SU-DHL-6 (cell line): Measurements from ENCODE around the gene HSPA1B.
"Not testable (repeated sequence)": the region's sequence is repeated elsewhere in the genome, so short reads cannot be mapped to it uniquely, and the experiment has no call there.

Source experiments
- H2AFZ ChIP-seq: fragments of 200-600 bp; sonication (generic); 2 replicates; pipeline ENCODE4 v1.6.1; 2014; ENCODE audit warnings: low read depth, mild to moderate bottlenecking, moderate library complexity, mixed read lengths, antibody characterized with exemption, low read length; ENCODE audit not compliant: severe bottlenecking
- H3F3A ChIP-seq: fragments of 200-600 bp; shearing (Covaris generic); 2 replicates; pipeline ENCODE4 v1.6.0; 2016; ENCODE audit warnings: antibody characterized with exemption, mild to moderate bottlenecking; ENCODE audit not compliant: insufficient read depth
- H3K27ac ChIP-seq: fragments of 200-600 bp; sonication (generic); 2 replicates; pipeline ENCODE4 v1.5.1; 2016; ENCODE audit warnings: low read depth, mild to moderate bottlenecking, low read length, moderate library complexity, mixed read lengths
- H3K27me3 ChIP-seq: fragments of 200-600 bp; sonication (generic), shearing (Covaris generic); 2 replicates; pipeline ENCODE4 v1.6.0; 2014; ENCODE audit warnings: mild to moderate bottlenecking, low read length
- H3K36me3 ChIP-seq: fragments of 200-600 bp; sonication (generic); 2 replicates; pipeline ENCODE4 v1.6.1; 2014; ENCODE audit warnings: mild to moderate bottlenecking, low read length, mixed read lengths
- H3K4me2 ChIP-seq: fragments of 300-600, 200-600 bp; shearing (Covaris generic), sonication (generic); 2 replicates; pipeline ENCODE4 v1.6.0; 2014; ENCODE audit warnings: low read length, low read depth, mild to moderate bottlenecking; ENCODE audit not compliant: poor library complexity, severe bottlenecking
- H3K4me3 ChIP-seq: fragments of 200-600 bp; sonication (generic); 2 replicates; pipeline ENCODE4 v1.5.1; 2014; ENCODE audit warnings: antibody characterized with exemption, low read length, mild to moderate bottlenecking, mixed read lengths; ENCODE audit not compliant: insufficient read depth, poor library complexity, severe bottlenecking
- H3K79me2 ChIP-seq: fragments of 200-600 bp; sonication (generic); 2 replicates; pipeline ENCODE4 v1.6.1; 2014; ENCODE audit warnings: mild to moderate bottlenecking, low read length, moderate library complexity; ENCODE audit not compliant: insufficient read depth
- H3K9ac ChIP-seq: fragments of 200-600 bp; sonication (generic); 2 replicates; pipeline ENCODE4 v1.7.0; 2014; ENCODE audit warnings: mild to moderate bottlenecking, low read length
- H3K9me2 ChIP-seq: fragments of 200-600 bp; sonication (generic); replicated peaks from 2 replicates; pipeline ENCODE4 v1.6.1; 2014; ENCODE audit warnings: low read length; ENCODE audit not compliant: insufficient read depth
- H3K9me3 ChIP-seq: fragments of 200-600 bp; sonication (generic); 2 replicates; pipeline ENCODE4 v1.6.1; 2014; ENCODE audit warnings: low read length, mixed read lengths; ENCODE audit not compliant: insufficient read depth
- H4K20me1 ChIP-seq: fragments of 200-600 bp; sonication (generic); 2 replicates; pipeline ENCODE4 v1.6.1; 2014; ENCODE audit warnings: low read depth, mild to moderate bottlenecking, antibody characterized with exemption, low read length, moderate library complexity, mixed read lengths
- CTCF ChIP-seq: fragments of 200-600 bp; sonication (generic); IDR thresholded peaks from one replicate; pipeline ENCODE4 v1.5.1; 2017; ENCODE audit warnings: antibody characterized with exemption, mild to moderate bottlenecking, low read length, moderate library complexity; ENCODE audit not compliant: insufficient read depth, poor library complexity, severe bottlenecking
- EZH2phosphoT487 ChIP-seq: fragments of 200-600 bp; sonication (generic), shearing (Covaris generic); conservative IDR thresholded peaks from 2 replicates; pipeline ENCODE4 v1.6.1; 2018; ENCODE audit warnings: mild to moderate bottlenecking, antibody characterized with exemption, low read length, moderate library complexity, mixed read lengths

The HSPA1B gene

GRCh38 chr6:31837369-31838113 lies 10.0 kb downstream of the HSPA1B start:
- H3K36me3 ChIP-seq: peaks cover 52% of the 10 kb centered on the region
- H3K9me2 ChIP-seq: no peaks in the 10 kb centered on the region
- TF ChIP-seq CTCF: no peak
- no peak for TF ChIP-seq EZH2phosphoT487
- peaks cover 50% of the 10 kb centered on the region for H3K79me2 ChIP-seq
- H3F3A ChIP-seq: peaks cover 95% of the 10 kb centered on the region
- H3K9me3 ChIP-seq: no peaks in the 10 kb centered on the region
- peak overlapping the region; percentile 90 for H3K27ac ChIP-seq
- H3K4me3 ChIP-seq: peak overlapping the region; percentile 92
- peak overlapping the region; percentile 97 for H3K4me2 ChIP-seq
- no peak overlapping the region for H2AFZ ChIP-seq
- peaks cover 25% of the 10 kb centered on the region for H4K20me1 ChIP-seq
- no peaks in the 10 kb centered on the region for H3K27me3 ChIP-seq
- peak overlapping the region; percentile 96 for H3K9ac ChIP-seq

- H2AFZ ChIP-seq, H3K9me2 ChIP-seq, H3K9me3 ChIP-seq, H3K27me3 ChIP-seq: not testable (repeated sequence)
- peak overlapping the region; percentile 96 for H3K9ac ChIP-seq
- peaks cover 94% of the 10 kb centered on the region for H3F3A ChIP-seq
- peaks cover 25% of the 10 kb centered on the region for H4K20me1 ChIP-seq
- peaks cover 50% of the 10 kb centered on the region for H3K79me2 ChIP-seq
- peaks cover 52% of the 10 kb centered on the region for H3K36me3 ChIP-seq
- peak overlapping the region; percentile 92 for H3K4me3 ChIP-seq
- H3K27ac ChIP-seq: peak overlapping the region; percentile 90; the same call in 1 of the 2 replicates
- H3K4me2 ChIP-seq: peak overlapping the region; percentile 97
Observed at GRCh38 chr6:31838114-31838553, 10.6 kb downstream of the HSPA1B start.

- Histone ChIP-seq H3K79me2 (peaks cover 46% of the 10 kb centered on the region), H3K9me3 (no peaks in the 10 kb centered on the region), H3K27me3 (no peaks in the 10 kb centered on the region), H3K4me3 (no peak overlapping the region), H3F3A (peaks cover 91% of the 10 kb centered on the region), H3K27ac (no peak overlapping the region), H2AFZ (no peak overlapping the region), H3K9me2 (no peaks in the 10 kb centered on the region), H3K36me3 (peaks cover 52% of the 10 kb centered on the region), H3K4me2 (peak overlapping the region; percentile 14), H4K20me1 (peaks cover 25% of the 10 kb centered on the region), H3K9ac (no peak overlapping the region)
- TF ChIP-seq CTCF (no peak), EZH2phosphoT487 (no peak)
Observed at GRCh38 chr6:31838968-31839367, 11.4 kb downstream of the HSPA1B start.

GRCh38 chr6:31839779-31840126 lies 12.2 kb downstream of the HSPA1B start:
- peaks cover 84% of the 10 kb centered on the region for H3F3A ChIP-seq

More at GRCh38 chr6:31839779-31840126, 12.2 kb downstream of the HSPA1B start:
- not testable (repeated sequence) for H3K9me2 ChIP-seq, H3K4me3 ChIP-seq, H3K27ac ChIP-seq, H3K4me2 ChIP-seq, H2AFZ ChIP-seq, H3K9me3 ChIP-seq, H3K27me3 ChIP-seq, H3K9ac ChIP-seq
- Histone ChIP-seq H4K20me1 (peaks cover 25% of the 10 kb centered on the region), H3K79me2 (peaks cover 38% of the 10 kb centered on the region), H3K36me3 (peaks cover 52% of the 10 kb centered on the region)
